GM21381 (cell line): ENCODE data around the gene THSD7A.
A peak's percentile ranks its signal among the peaks of the same experiment; 100 is the strongest.

ENCODE experiments used
- ATAC-seq: cut with Tn5 transposase; IDR thresholded peaks from one replicate; pipeline ENCODE4 v1.9.1; 2021; ENCODE audit warnings: mild to moderate bottlenecking, moderate library complexity; ENCODE audit not compliant: unreplicated experiment

Gene THSD7A, protein sequence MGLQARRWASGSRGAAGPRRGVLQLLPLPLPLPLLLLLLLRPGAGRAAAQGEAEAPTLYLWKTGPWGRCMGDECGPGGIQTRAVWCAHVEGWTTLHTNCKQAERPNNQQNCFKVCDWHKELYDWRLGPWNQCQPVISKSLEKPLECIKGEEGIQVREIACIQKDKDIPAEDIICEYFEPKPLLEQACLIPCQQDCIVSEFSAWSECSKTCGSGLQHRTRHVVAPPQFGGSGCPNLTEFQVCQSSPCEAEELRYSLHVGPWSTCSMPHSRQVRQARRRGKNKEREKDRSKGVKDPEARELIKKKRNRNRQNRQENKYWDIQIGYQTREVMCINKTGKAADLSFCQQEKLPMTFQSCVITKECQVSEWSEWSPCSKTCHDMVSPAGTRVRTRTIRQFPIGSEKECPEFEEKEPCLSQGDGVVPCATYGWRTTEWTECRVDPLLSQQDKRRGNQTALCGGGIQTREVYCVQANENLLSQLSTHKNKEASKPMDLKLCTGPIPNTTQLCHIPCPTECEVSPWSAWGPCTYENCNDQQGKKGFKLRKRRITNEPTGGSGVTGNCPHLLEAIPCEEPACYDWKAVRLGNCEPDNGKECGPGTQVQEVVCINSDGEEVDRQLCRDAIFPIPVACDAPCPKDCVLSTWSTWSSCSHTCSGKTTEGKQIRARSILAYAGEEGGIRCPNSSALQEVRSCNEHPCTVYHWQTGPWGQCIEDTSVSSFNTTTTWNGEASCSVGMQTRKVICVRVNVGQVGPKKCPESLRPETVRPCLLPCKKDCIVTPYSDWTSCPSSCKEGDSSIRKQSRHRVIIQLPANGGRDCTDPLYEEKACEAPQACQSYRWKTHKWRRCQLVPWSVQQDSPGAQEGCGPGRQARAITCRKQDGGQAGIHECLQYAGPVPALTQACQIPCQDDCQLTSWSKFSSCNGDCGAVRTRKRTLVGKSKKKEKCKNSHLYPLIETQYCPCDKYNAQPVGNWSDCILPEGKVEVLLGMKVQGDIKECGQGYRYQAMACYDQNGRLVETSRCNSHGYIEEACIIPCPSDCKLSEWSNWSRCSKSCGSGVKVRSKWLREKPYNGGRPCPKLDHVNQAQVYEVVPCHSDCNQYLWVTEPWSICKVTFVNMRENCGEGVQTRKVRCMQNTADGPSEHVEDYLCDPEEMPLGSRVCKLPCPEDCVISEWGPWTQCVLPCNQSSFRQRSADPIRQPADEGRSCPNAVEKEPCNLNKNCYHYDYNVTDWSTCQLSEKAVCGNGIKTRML (N-terminal part only)

DNA sequence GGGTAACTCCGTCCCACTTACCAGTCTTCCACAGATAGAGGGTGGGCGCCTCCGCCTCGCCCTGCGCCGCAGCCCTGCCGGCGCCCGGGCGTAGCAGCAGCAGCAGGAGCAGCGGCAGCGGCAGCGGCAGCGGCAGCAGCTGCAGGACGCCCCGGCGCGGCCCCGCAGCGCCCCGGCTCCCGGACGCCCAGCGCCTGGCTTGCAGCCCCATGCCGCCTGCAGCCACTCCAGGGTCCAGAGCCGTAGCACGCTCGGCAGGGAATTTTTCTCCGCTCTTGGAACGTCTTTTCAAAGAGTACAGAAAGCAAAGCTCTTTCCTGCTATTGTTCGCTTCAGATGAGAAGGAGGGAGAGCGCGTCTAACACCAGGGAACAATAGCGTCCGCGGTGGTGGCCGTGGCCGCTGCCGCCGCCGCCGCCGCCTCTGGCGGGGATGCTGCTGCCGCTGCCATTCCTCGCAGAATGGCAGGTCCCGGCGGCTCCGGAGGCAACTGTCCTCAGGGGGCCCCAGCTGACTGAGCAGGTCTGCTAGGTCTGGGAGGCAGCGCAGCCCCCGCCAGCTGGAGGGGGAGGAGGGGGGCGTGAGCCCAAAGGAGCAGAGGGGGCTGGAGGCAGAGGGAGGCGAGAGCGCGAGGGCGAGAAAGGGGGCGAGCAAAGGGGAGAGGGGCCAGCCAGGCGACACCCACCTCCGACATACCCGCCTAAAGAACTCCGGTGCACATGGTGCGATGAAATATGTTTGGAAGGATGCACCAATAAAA is at the start of gene THSD7A:
TSS of gene THSD7A (minus strand) at position 463 of the 760 bp plus-strand sequence. CDS start at position 211, 252 bp downstream.
- no peak for ATAC-seq

- ATAC-seq = no peak
Measured at GRCh38 chr7:11881680-11882079, 49.7 kb upstream of the THSD7A start.

- ATAC-seq = no peak
Measured at GRCh38 chr7:11875635-11876034, 43.6 kb upstream of the THSD7A start.

GRCh38 chr7:11865671-11866070 is 33.7 kb upstream of the THSD7A start:
- ATAC-seq = no peak

- no peak for ATAC-seq
Measured at GRCh38 chr7:11858622-11859302, 26.8 kb upstream of the THSD7A start.

GRCh38 chr7:11858026-11858425 is 26.0 kb upstream of the THSD7A start:
- no peak for ATAC-seq

DNA sequence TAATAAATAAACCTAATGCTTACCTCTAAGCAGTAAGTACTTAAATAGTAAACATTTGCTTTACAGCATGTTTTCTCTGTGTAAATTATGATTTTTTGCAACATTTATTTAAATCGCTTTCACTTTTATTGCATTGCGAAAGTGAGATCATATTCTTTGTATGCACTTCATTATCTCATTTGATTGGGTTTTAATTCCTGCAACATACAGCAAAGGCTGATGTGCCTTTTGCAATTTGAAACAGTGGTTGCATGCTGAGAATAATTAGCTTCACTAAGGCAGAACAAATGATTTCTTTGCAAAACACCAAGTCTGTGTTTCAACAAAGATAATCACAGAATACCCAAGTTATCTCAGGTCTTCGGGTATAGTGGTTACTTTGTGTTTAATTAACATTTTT is 16.3 kb upstream of the THSD7A start:
- no peak for ATAC-seq

- no peak for ATAC-seq
Measured at GRCh38 chr7:11847336-11847735, 15.3 kb upstream of the THSD7A start.

DNA sequence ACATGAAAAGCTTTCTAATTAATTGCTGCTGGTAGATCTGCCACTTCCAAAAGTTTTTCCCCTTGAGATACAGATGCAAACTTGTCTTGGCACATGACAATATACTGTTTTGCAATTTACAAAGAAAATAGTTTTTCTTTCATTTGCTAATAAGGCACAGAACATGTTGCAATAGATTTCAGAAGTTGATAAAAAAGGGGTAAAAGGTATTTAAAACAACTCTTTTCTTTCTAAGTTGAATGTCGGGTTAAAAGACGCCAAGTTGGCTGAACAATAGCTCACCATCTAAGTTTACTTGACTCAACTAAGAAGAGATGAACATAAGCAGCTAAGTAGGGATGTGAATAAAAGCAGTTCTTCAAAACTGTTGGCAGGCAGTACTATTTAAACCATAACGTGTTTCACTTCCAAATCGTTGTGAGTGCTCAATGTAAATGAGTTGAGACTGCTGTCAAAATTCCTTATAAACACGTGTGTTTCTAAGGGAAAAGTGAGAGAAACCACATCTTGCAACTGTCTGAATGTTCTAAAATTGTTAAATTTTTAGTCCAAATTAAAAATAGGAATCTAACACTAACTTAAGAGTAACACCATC is 14.5 kb upstream of the THSD7A start:
- ATAC-seq = no peak

DNA sequence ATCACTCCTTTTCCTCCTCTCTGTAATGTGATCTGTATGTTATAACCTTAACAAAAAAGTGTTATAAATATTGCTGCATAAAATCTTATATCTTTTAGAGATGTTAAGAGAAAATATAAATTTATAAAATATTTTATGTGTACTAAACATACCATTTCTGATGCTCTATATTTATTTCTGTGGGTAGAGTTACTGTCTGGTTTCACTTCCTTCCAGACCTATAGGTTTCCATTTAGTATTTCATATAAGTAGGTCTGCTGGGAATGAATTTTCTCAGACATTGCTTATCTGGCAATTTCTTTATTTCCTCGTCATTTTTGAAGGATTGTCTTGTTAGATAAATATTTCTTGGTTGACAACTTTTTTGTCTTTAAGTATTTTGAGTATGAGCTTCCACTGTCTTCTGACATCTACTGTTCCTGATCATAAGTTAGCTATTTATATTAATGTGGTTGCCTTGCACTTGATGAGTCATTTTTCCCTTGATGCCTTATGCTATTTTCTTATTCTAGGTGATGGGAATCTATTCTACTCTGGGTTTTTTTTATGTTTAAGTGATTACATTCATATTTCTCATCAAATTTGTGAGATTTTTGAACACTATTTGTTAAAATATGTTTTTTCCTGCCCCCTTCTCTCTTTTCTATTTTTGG is 11.2 kb upstream of the THSD7A start:
- ATAC-seq = peak; percentile 51

- ATAC-seq = no peak
Measured at GRCh38 chr7:11841657-11842056, 9.7 kb upstream of the THSD7A start.

DNA sequence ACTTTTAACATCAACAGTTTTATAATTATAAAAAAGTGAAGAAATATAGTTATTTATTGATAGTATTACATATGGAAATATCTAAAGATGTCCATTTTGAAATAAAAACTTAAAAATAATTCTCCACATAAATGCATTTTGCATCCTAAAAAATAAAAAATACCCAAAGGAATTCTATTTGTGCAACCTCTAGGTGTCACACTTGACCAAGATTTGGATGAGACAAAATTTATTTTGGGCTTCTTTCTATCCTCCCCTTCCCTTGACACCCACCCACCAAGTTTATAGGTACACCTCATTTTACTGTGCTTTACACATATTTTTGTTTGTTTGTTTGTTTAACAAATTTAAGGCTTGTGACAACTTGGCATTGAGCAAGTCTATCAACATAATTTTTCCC is 3.3 kb upstream of the THSD7A start:
- no peak for ATAC-seq

GRCh38 chr7:11833431-11833830 is 1.4 kb upstream of the THSD7A start:
- ATAC-seq = no peak

GRCh38 chr7:11831156-11831735 is 752 bp downstream of the THSD7A start:
- ATAC-seq = no peak

- ATAC-seq = no peak
Measured at GRCh38 chr7:11830582-11831155, 1.3 kb downstream of the THSD7A start.

DNA sequence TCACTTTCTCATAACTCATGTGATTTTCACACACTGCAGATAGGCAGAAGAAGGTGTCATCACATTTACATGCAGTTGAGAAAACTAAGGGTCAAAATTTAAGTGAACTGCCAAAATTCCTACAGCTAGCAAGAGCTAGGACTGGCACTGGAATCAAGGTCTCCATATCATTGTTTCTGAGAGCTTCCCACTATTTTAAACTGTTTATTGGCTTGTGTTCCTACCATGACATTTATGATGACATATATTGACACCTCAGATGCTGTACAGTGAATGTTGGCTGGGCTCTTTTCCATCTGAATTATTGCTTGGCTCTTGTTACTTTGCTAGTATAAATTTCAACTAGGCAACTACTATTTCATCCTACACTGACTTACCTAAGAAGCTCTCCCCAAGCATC is 2.0 kb downstream of the THSD7A start:
- ATAC-seq = no peak

DNA sequence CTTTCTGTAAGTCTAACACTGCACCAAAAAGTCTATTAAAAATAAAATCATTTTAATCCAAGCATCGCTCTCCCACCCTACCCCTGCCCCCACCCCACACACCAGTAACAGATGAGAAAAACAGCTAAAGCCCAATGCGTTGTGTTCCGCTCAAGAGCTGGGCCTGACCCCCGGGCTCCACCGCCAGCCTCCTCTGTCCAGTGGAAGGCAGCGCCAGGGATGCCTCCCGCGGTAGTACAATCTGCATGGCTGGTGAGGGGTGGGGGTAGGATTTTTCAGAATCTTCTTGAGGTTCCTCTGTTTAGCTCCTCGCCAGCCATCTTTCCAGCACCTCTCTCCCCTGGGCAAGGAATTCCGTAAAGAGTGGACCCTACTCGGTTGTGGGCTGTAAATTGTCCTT is 12.1 kb downstream of the THSD7A start:
- ATAC-seq = no peak

- ATAC-seq = no peak
Measured at GRCh38 chr7:11819271-11819670, 12.7 kb downstream of the THSD7A start.
